H1 (cell line): ENCODE results near the gene MYO15B.

Experiments used
- EGR1 ChIP-seq: IDR thresholded peaks from 2 replicates; pipeline ENCODE4 v1.6.1; 2011; ENCODE audit warnings: low read depth, low read length, borderline replicate concordance
- POLR2A ChIP-seq, 2 experiments: IDR thresholded peaks; 1 replicate in 1 of 2; 2 replicates in 1 of 2; pipeline ENCODE4 v1.6.1; 2011; ENCODE audit warnings: low read depth in 2 of 2, low read length in 2 of 2, mild to moderate bottlenecking in 2 of 2; ENCODE audit errors: control extremely low read depth in 1 of 2
- RFX5 ChIP-seq: IDR thresholded peaks from 2 replicates; pipeline ENCODE4 v1.6.1; 2011; ENCODE audit warnings: low read depth, low read length, improper control_type of control experiment, borderline replicate concordance
- TCF12 ChIP-seq: IDR thresholded peaks from 2 replicates; pipeline ENCODE4 v1.6.1; 2011; ENCODE audit warnings: low read depth, mild to moderate bottlenecking, low read length
- TF ChIP-seq, protein P1 (sequence below), 3 experiments: IDR thresholded peaks; 1 replicate in 2 of 3; 2 replicates in 1 of 3; pipeline versions ENCODE4 v1.5.1 to v1.6.1; 2011; ENCODE audit warnings: low read length in 3 of 3, mild to moderate bottlenecking in 3 of 3, inconsistent platforms in 2 of 3, low read depth in 1 of 3, moderate library complexity in 1 of 3; ENCODE audit not compliant: insufficient read depth in 1 of 3; ENCODE audit errors: control extremely low read depth in 1 of 3

DNA sequence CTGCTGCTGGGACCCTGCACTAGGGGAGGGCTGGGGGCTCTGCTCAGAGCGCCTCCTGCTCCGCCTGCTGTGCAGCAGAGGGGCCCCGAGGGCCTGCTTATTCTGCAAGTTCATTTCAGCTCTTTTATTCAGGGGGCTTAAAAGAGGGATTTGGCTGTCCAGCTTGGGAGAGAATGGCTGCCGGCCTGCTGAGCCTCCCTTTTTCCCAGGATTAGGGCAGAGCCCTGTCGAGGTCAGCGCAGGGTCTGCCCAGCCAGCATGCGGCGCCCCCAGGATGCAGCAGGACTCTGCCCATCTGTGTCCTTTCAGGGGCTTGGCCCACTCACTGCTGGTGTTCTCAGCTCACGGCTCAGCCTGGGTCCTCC lies 46.8 kb downstream of the MYO15B start:
- TF ChIP-seq, protein P1, sequence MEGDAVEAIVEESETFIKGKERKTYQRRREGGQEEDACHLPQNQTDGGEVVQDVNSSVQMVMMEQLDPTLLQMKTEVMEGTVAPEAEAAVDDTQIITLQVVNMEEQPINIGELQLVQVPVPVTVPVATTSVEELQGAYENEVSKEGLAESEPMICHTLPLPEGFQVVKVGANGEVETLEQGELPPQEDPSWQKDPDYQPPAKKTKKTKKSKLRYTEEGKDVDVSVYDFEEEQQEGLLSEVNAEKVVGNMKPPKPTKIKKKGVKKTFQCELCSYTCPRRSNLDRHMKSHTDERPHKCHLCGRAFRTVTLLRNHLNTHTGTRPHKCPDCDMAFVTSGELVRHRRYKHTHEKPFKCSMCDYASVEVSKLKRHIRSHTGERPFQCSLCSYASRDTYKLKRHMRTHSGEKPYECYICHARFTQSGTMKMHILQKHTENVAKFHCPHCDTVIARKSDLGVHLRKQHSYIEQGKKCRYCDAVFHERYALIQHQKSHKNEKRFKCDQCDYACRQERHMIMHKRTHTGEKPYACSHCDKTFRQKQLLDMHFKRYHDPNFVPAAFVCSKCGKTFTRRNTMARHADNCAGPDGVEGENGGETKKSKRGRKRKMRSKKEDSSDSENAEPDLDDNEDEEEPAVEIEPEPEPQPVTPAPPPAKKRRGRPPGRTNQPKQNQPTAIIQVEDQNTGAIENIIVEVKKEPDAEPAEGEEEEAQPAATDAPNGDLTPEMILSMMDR (IDR thresholded peaks at IDR 0.05; ENCODE audit: control extremely low read depth in 1 of 3, insufficient read depth in 1 of 3, low read depth in 1 of 3, low read length in 3 of 3): no peak
- no peak for TF ChIP-seq POLR2A (IDR thresholded peaks at IDR 0.05; ENCODE audit: control extremely low read depth in 1 of 2, low read depth in 2 of 2, low read length in 2 of 2)
- TF ChIP-seq RFX5: no peak
- TF ChIP-seq TCF12: no peak
- TF ChIP-seq EGR1: no peak
